Glutamatergic neuron (in vitro differentiated cells): ENCODE data around the gene DHX34. TPM values are rescaled to one million over a fixed set of nuclear protein-coding genes. Genes with fewer than 3 reads are reported as not detected.

Experiments
- DNase-seq: peaks from one replicate; pipeline ENCODE4 v3.0.0; 2022
- H3K27ac Mint-ChIP-seq: one replicate; pipeline ENCODE4 v1.8.0; 2020; ENCODE audit warnings: mild to moderate bottlenecking, mixed read lengths, inconsistent platforms; ENCODE audit not compliant: unreplicated experiment
- H3K27me3 Mint-ChIP-seq: one replicate; pipeline ENCODE4 v1.8.0; 2020; ENCODE audit warnings: mild to moderate bottlenecking, moderate library complexity, mixed read lengths, inconsistent platforms; ENCODE audit not compliant: unreplicated experiment
- H3K36me3 Mint-ChIP-seq: one replicate; pipeline ENCODE4 v1.8.0; 2020; ENCODE audit warnings: mild to moderate bottlenecking, mixed read lengths, inconsistent platforms; ENCODE audit not compliant: unreplicated experiment
- H3K4me1 Mint-ChIP-seq: one replicate; pipeline ENCODE4 v1.8.0; 2020; ENCODE audit warnings: mild to moderate bottlenecking, low read depth, mixed read lengths, inconsistent platforms; ENCODE audit not compliant: unreplicated experiment
- H3K4me3 Mint-ChIP-seq: one replicate; pipeline ENCODE4 v1.8.0; 2020; ENCODE audit warnings: mild to moderate bottlenecking, mixed read lengths, inconsistent platforms; ENCODE audit not compliant: unreplicated experiment
- H3K9me3 Mint-ChIP-seq: one replicate; pipeline ENCODE4 v1.8.0; 2020; ENCODE audit warnings: mild to moderate bottlenecking, moderate library complexity, mixed read lengths, inconsistent platforms; ENCODE audit not compliant: unreplicated experiment
- total RNA-seq: library from RNA; stranded (reverse); fragmentation: NEBNext Ultra II Directional; extraction: Animal tissue kit (Norgen Biotek cat#: 25700); gene quantifications from one replicate; pipeline ENCODE4 v1.2.1, GENCODE V29; 2021; ENCODE audit not compliant: unreplicated experiment
- TF ChIP-seq, protein P1 (sequence below): fragments of 200-600 bp; sonication (generic); IDR thresholded peaks from one replicate; pipeline ENCODE4 v1.5.0; 2021; ENCODE audit not compliant: partially characterized antibody, unreplicated experiment

The DHX34 gene
- total RNA-seq, 1 donor from 2014 or later = 119 TPM

DNA sequence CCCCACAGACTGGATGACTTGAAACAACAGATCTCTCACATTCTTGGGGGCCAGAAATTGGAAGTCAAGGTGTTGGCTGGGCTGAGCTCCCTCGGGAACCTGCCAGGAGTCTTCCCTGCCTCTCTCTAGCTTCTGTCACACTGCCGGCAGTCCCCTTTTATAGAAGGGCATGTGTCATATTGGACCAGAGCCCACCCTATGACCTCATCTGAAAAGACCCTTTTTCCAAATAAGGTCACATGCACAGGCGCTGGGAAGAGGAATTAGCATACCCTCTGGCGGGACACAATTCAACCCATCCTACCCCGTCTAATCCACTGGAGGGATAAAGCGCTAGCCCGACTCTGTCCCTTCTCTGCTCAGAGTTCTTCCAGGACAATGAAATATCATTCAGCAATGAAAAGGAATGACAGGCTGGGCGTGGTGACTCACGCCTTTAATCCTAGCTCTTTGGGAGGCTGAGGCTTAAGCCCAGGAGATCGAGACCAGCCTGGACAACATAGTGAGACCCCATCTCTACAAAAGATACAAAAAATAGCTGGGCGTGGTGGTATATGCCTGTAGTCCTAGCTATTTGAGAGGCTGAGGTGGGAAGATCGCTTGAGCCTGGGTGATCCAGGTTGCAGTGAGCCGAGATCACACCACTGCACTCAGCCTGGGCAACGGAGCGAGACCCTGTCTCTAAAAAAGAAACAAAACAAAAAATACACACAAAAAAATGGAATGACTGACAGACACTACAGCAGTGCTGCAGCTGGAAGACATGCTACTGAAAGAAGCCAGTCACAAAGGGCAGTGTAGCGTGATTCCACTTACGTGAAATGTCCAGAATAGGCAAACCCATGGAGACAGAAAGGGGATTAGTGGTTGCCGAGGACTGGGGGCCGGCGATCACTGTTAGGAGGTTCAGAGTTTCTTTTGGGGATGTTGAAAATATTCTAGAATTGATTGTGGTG, 41.7 kb downstream of the DHX34 start:
- H3K9me3 Mint-ChIP-seq = peaks cover 11% of the 10 kb centered on the region
- TF ChIP-seq, protein P1, sequence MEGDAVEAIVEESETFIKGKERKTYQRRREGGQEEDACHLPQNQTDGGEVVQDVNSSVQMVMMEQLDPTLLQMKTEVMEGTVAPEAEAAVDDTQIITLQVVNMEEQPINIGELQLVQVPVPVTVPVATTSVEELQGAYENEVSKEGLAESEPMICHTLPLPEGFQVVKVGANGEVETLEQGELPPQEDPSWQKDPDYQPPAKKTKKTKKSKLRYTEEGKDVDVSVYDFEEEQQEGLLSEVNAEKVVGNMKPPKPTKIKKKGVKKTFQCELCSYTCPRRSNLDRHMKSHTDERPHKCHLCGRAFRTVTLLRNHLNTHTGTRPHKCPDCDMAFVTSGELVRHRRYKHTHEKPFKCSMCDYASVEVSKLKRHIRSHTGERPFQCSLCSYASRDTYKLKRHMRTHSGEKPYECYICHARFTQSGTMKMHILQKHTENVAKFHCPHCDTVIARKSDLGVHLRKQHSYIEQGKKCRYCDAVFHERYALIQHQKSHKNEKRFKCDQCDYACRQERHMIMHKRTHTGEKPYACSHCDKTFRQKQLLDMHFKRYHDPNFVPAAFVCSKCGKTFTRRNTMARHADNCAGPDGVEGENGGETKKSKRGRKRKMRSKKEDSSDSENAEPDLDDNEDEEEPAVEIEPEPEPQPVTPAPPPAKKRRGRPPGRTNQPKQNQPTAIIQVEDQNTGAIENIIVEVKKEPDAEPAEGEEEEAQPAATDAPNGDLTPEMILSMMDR = no peak
- no peak for DNase-seq
- H3K27me3 Mint-ChIP-seq = peaks cover 7% of the 10 kb centered on the region
- peaks cover 11% of the 10 kb centered on the region for H3K4me1 Mint-ChIP-seq
- H3K27ac Mint-ChIP-seq = peak overlapping the region; percentile 65
- H3K4me3 Mint-ChIP-seq = peak overlapping the region; percentile 1
- peaks cover 4% of the 10 kb centered on the region for H3K36me3 Mint-ChIP-seq

DNA sequence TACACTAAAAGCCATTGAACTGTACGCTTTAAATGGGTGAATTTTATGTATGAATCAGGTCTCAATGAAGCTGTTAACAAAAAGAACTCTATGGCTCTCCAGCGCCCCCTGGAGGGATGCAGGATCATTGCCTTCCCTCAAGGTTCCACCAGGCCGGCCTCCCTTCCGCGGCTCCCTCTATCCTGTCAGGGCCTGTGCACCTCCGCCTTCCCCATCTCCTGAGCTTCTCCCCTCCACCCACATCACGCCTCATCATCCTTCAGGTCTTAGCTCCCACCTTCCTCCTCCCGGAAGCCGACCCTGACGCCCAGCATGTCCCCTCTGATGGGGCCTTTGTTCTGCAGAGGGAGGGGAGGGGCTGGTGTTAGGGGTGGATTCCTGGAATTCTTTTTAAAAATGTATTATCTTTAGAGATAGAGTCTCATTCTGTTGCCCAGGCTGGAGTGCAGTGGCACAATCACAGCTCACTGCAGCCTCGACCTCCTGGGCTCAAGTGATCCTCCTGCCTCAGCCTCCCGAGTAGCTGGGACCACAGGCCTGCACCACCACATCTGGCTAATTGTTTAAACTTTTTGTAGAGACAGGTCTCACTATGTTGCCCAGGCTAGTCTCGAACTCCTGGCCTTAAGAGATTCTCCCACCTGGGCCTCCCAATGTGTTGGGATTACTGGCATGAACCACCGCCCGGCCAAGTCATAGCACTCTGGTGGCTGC, 42.6 kb downstream of the DHX34 start:
- DNase-seq = peak; percentile 90
- Mint-ChIP-seq H3K4me3 (no peak overlapping the region), H3K27ac (peak overlapping the region; percentile 79), H3K9me3 (peaks cover 11% of the 10 kb centered on the region), H3K27me3 (peaks cover 7% of the 10 kb centered on the region), H3K4me1 (peaks cover 16% of the 10 kb centered on the region), H3K36me3 (peaks cover 4% of the 10 kb centered on the region)
- TF ChIP-seq, protein P1 = peak; percentile 93

DNA sequence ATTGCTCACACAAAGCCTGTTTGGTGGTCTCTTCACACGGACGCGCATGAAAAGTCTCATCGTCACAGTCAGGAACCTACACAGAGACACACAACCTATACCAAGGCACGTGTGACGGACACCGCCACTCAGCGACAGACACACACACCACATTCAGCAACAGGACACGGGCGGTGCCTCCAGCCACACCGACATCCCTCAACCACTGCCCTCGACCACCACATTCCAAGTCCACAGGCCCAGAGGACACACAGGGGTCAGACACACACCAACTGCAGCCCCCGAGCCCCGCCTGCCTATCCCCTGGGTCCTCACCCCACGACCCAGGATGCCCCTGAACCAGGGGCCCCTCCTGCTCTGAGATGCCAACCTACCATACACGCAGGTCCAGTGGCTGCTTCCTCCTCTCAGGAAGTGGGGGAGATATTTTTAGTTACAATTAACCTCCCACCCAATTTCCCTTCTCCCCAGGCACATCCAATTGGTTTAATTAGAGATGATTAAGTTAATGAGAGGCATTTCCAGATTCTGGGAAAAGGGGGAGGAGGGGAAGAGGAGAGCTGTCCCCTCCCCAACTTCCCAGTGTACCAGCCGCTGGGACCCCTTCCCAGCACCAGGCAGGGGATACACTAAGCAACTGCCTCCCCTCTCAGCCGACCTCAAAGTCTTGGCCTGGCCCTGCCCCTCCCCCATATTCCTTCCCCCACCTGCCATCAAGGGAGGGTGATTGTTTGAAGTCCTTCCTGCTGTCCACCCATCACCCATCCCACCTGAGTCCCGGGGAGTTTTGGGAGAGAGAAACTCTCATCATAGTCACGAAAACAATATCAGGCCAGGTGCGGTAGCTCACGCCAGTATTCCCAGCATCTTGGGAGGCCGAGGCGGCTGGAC, 49.8 kb downstream of the DHX34 start:
- no peak for DNase-seq
- peak overlapping the region; percentile 53 for H3K4me3 Mint-ChIP-seq

DNA sequence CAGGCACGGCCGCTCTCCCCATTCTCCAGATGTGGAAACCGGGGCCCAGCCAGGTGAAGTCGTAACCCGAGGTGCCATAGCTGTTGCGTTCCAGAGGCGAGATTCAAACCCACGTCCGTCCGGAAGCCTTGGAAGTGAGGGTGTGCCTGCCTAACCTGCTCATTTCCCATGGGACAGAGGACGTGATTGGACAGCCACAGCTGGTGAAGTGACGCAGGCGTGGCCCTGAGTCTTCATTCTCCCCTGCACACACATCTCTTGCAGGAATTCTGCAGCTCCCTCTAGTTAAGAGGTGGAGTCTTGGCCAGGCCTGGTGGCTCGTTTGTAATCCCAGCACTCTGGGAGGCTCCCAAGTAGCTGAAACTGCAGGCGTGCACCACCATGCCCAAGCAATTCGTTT, 53.4 kb downstream of the DHX34 start:
- DNase-seq = no peak
- peaks cover 4% of the 10 kb centered on the region for H3K36me3 Mint-ChIP-seq
- peaks cover 16% of the 10 kb centered on the region for H3K4me1 Mint-ChIP-seq
- TF ChIP-seq, protein P1 = no peak
- peaks cover 13% of the 10 kb centered on the region for H3K27me3 Mint-ChIP-seq
- no peak overlapping the region for H3K4me3 Mint-ChIP-seq
- no peak overlapping the region for H3K27ac Mint-ChIP-seq
- H3K9me3 Mint-ChIP-seq = peaks cover 12% of the 10 kb centered on the region

More for the DNA sequence above, 49.8 kb downstream of the DHX34 start:
- H3K36me3 Mint-ChIP-seq = peaks cover 8% of the 10 kb centered on the region
- TF ChIP-seq, protein P1 = no peak
- peaks cover 7% of the 10 kb centered on the region for H3K9me3 Mint-ChIP-seq
- H3K4me1 Mint-ChIP-seq = peaks cover 26% of the 10 kb centered on the region
- H3K27me3 Mint-ChIP-seq = peaks cover 13% of the 10 kb centered on the region
- peak overlapping the region; percentile 71 for H3K27ac Mint-ChIP-seq
